Skeletal muscle tissue (tissue), 4 donors: ENCODE measurements around the gene HOPX. TPM values are rescaled to one million over a fixed set of nuclear protein-coding genes. Genes with fewer than 3 reads are reported as not detected.

Experiments used
- H3K27ac ChIP-seq: one replicate; pipeline ENCODE4 v1.7.0; 2013; ENCODE audit warnings: mild to moderate bottlenecking, low read depth, low read length, inconsistent platforms
- H3K27me3 ChIP-seq, 3 donors: one replicate each; pipeline ENCODE4 v1.7.0; 2013; ENCODE audit warnings: low read length in 3 of 3; ENCODE audit not compliant: control insufficient read depth in 3 of 3, insufficient read depth in 3 of 3
- H3K36me3 ChIP-seq, 3 donors: one replicate each; pipeline ENCODE4 v1.7.0; 2013; ENCODE audit warnings: low read length in 3 of 3; ENCODE audit not compliant: control insufficient read depth in 3 of 3, insufficient read depth in 3 of 3
- H3K4me1 ChIP-seq, 3 donors: one replicate each; pipeline ENCODE4 v1.7.0; 2013; ENCODE audit warnings: low read length in 3 of 3, mild to moderate bottlenecking in 3 of 3; ENCODE audit not compliant: control insufficient read depth in 3 of 3, insufficient read depth in 3 of 3
- H3K4me3 ChIP-seq, 3 donors: one replicate each; pipeline ENCODE4 v1.7.0; 2013; ENCODE audit warnings: low read length in 3 of 3
- H3K9ac ChIP-seq, 3 donors: one replicate each; pipeline ENCODE4 v1.7.0; 2013; ENCODE audit warnings: low read length in 3 of 3, mild to moderate bottlenecking in 3 of 3, moderate library complexity in 2 of 3, low read depth in 1 of 3
- H3K9me3 ChIP-seq, 3 donors: one replicate each; pipeline ENCODE4 v1.7.0; 2013; ENCODE audit warnings: low read length in 3 of 3; ENCODE audit not compliant: control insufficient read depth in 3 of 3
- total RNA-seq: library from RNA; depleted of rRNA; stranded (reverse); fragments of >200 nt; gene quantifications from one replicate; pipeline ENCODE4 v1.2.3, GENCODE V29; 2014
- donor health status: Osteomylitis.

Gene HOPX
- total RNA-seq, 1 donor from 2014 or later, result 15.7 TPM

DNA sequence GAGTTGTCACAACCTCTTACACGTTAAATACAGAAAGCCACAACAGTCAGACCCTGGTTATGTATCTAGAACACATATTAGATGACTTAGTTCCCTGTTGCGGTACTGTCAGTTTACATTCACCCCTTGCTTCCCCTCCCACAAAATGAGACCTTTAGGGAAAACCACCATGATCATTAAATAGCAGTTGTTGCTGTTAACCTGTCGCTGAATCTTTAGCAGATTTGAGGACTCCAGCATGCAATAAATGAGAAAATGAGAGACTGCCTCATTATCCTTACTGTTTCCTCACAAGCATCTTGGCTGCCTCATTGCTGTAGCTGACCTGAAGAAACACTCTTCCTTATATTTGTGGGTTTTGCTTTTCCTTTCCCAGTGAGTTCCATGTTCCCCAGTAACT lies 77.8 kb downstream of the HOPX start:
- Histone ChIP-seq H3K9me3 (no peaks in the 10 kb centered on the region), H3K4me3 (no peak overlapping the region), H3K4me1 (no peaks in the 10 kb centered on the region), H3K27ac (no peak overlapping the region), H3K36me3 (no peaks in the 10 kb centered on the region), H3K27me3 (peaks cover 0 to 4% (median 3%) of the 10 kb centered on the region in 3 donors), H3K9ac (no peak overlapping the region)

Other genes starting within 250 kb of the HOPX start
- gene PPAT, start 245.7 kb downstream of the HOPX start, total RNA-seq, result 9.4 TPM
- gene PAICS, start 245.0 kb downstream of the HOPX start, total RNA-seq, result 7.8 TPM
- 36.0 TPM for gene SRP72, start 213.7 kb downstream of the HOPX start, total RNA-seq
- not detected for gene ARL9, start 175.5 kb downstream of the HOPX start, total RNA-seq
- not detected for gene SPINK2, start 140.4 kb upstream of the HOPX start, total RNA-seq
- gene REST, start 226.6 kb upstream of the HOPX start, total RNA-seq, result 21.4 TPM